Measurements from ENCODE around the gene SPX.

The SPX gene

DNA sequence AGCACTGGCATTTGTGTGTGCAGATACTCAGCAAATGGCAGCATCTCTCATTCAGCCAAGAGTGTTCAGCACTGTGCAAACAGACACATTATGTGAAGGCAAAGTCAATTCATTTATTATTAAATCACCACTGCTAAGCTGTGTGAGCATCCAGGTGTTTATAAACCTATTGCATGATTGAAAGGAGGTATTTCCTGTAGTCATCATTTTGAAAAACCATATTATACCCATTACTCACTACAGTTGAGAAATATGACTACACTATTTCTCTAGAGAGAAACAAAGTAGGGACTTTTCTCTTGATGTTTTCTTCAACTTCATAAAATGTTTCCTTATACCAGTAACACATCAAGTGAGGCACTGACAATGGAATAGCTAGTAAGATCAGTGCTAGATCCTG is 13.7 kb downstream of the SPX start:
- peak; percentile 43 for DNase-seq

- DNase-seq = no peak
Observed at GRCh38 chr12:21541773-21542172, 15.7 kb downstream of the SPX start.

- no peak for DNase-seq
Observed at GRCh38 chr12:21542403-21542802, 16.3 kb downstream of the SPX start.

- DNase-seq = no peak
Observed at GRCh38 chr12:21543151-21543550, 17.1 kb downstream of the SPX start.

DNA sequence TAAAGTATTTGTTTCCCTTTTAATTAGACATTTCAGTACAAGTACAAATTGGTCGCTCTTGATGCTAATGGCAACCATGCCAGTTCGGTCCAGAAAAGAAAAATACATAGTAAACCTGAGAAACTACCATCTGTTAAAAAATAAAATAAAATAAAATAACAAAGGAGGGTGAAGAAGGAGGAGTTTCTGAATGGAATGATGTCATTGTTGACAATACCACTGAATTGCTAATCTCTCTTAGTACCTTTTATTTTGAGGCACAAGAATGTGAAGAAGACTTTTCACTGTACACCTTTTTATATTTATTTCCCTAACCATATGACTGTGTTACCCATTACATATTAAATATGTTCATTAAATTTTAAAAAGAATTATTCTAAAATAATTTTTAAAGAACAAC is 19.5 kb downstream of the SPX start:
- DNase-seq = no peak

DNA sequence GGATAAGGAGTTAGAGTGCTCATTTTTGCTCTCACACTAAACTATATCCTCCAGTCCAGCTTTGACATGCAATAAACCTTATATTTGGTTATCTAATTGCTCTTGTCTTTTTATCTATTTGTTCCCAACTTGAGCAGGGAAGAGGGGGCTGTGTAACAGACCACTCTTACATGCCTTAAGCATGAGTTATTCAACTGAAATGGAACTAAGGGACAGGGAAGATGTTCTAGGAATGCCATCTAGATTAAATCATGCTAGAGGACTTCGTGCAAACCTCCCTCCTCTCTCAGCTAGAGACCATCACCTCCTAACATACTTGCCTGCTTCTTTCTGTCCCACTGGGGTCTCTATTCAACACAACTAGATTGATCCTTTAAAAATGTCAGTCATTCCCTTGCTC is 20.6 kb downstream of the SPX start:
- DNase-seq = no peak

- DNase-seq = no peak
Observed at GRCh38 chr12:21547437-21547836, 21.3 kb downstream of the SPX start.

- DNase-seq = no peak
Observed at GRCh38 chr12:21551841-21552465, 25.9 kb downstream of the SPX start.

GRCh38 chr12:21552635-21553328 is 26.7 kb downstream of the SPX start:
- no peak for DNase-seq

DNA sequence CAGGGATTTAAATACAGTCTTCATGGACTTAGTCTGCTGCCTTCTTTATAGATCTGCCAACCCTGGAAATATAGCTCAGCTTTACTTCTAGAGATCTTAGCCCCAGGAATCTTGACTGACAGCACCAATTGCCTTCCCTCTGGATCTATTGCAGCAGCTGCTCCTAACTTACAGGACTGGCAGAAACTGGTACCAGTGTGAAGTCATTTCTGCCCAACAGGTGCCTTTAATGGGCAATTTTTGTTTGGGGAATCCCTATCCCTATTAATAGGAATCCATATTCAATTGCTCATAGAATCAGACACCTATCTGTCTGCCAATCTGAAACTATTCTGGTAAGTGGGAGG is 27.2 kb downstream of the SPX start:
- DNase-seq = no peak

- DNase-seq = no peak
Observed at GRCh38 chr12:21558100-21558679, 32.1 kb downstream of the SPX start.

GRCh38 chr12:21559855-21560569 is 33.9 kb downstream of the SPX start:
- DNase-seq = no peak

DNA sequence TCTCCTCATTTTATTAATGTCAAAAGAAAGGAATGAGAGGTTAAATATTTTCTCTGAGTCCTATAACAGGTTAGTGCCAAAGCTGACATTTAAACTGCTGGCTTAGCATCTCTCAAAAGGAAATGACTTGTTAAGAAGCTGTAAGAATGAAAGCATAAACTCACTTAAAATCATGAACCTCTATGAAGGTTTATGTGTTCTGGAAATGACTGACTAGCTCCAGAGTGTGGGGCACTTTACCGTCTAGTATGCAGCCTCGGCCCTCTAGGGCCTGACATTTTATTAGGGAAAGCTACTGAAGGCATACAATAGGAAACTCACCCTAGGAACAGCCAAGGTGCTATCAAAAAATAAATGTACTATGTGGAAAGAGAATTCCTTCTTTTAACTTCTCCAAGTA is 35.1 kb downstream of the SPX start:
- DNase-seq = no peak

DNA sequence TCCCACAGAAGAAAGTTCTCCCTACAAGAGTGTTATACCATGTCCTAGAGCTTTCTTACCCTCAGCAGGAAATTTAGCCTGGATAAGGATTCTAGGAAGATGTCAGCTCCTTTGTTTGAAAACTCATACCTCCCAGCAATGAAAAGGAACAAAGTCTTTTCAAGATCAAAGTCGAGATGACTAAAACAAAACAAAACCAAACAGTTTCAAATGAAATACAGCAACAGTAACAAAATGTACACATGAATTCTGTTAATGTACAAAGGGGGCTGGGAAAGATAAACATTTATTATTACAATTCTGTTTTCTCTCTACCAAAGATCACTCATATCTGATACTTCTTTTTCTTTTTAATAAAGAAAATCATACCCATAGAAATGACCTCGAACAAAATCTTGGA is 36.8 kb downstream of the SPX start:
- no peak for DNase-seq

DNA sequence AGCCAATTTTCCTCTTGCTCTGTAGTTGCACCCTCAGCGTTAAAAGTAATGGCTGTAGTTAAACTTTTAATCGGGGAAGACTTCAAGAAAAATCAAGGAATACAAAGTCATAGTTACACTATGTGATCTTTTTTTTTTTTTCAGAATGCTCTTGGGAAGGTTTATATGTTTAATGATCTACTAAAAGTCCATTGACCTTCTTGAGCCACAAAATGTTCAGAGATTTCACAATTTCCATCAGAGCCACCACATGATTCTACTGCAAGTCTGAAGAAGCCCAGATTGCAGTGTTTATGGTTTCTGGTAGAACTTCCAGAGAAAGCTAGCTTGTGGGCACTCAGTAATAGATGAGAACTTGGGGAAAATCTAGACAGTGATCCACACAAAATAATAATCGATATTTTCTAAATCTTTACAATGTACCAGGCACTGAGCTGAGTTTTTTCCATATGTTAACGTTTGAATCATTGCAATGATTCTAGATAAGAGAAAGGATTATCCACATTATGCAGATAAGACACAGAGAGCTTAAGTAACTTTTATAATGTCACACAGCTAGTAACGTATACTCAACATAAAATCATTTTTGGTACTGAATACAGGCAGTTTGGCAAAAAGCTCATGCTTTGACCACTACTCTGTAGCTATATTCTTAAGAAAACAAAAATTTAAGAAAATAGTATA is 40.3 kb downstream of the SPX start:
- no peak for DNase-seq

DNA sequence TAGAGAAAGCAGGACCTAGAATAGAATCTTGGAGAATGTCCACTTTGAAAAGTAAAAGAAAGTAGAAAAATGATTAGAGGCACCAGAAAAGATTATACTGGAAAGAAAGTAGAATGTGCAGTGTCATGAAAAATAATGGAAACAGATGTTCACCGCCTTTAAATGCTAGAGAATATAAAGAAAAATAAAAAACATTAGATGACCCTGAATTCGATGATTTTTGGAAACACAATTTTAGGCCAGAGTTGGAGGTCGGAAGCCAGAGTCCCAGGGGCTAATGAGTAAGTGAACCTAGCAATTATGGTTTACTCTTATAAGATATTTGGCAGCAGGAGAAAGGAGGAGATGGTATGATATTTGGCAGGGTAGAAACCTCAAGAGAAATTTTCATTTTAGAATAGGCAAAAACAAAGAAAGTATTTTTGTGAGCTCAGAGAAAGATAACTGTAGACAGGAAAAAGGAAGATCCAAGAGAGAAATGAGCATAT is 40.9 kb downstream of the SPX start:
- DNase-seq = no peak

DNA sequence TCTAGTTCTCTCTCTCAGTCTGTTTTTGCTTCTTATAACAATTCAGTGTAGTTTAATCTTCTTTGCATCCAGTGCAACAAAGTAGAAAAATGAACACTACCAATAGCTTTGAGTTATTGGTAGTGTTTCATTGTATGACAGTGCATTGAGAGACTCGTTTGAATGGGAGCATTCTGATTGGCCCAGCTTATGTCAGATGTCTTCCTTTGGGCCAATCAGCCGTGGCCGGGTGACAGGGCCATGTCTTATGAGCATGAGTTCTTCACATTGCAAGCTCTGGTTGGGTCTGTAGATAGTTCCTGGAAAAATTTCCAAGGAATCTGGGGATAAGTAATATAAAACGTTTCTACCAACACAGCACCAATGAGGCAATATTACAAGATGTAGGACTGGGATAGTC is 42.0 kb downstream of the SPX start:
- DNase-seq = peak; percentile 15

DNA sequence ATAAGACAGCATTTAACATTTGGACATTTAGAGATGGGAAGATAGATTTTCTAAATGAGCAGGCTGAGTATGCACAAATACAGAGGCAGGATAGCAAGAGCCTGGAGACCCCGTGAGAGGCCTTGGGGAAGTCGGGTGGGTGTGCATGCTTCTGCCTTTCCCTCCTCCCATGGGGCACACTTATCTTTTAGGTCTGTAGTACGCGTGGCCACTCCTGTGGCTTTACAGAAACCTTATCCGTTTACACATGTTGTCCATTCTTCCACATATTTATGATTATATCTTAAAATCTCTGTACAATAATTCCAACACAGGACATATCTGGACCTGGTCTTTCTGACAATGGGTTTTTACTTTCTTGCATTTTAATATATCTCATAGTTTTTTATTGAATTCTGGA is 45.0 kb downstream of the SPX start:
- DNase-seq = no peak

- no peak for DNase-seq
Observed at GRCh38 chr12:21573733-21574358, 47.8 kb downstream of the SPX start.

GRCh38 chr12:21576431-21576830 is 50.3 kb downstream of the SPX start:
- DNase-seq = no peak

DNA sequence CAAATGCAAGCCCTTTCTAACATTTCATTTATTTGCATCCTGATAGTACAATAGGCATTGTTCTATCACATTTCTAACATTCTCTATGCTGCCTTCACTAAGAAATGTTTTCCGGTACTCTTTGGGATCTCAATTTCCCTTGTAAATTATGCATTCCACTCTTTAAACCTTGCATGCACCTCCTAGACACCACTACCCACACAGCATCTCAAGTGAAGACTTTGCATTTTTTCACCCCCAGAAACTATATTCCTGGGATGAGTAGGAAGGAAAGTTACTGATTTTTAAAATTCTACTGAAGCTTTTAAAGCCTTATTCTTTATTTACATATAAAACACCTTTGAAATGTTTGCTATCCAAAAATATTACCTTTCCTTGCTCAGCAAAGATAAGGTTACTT is 51.4 kb downstream of the SPX start:
- DNase-seq = no peak

DNA sequence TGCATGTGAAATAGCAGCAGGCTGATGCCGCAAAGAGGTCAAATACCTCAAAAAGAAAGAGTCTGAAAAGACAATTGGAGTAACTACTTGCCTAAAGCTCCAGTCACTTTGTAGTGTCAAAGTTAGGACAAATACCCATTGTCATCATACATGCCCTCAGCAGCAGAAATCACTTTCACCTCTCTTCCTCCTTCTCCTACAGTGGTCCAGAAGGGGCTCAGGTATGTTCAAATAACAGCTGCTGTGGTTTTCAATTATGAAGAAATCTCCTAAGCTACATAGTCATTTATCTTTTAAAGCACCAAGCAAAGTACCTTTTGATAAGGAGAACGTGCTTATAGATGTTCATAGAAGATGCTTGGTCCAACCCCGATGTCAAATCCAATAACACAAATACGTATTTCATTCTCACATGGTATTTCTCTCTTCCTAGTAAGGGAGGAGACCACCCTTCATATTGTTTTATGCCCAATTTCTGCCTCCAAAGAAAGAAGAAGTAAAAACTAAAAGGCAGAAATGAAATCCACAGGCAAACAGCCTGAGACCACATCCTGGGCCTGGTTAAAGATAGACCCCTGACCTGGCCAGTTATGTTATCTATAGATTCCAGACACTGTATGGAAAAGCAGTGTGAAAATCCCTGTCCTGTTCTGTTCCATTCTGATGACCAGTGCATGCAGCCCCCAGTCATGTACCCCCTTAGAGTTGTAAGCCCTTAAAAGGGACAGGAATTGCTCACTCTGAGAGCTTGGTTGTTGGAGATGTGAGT is 54.8 kb downstream of the SPX start:
- no peak for DNase-seq
